Lung (tissue), 12 donors: ENCODE results near the gene HDAC10. TPM values are rescaled to one million over a fixed set of nuclear protein-coding genes. Genes with fewer than 3 reads are reported as not detected.

Experiments used
- ATAC-seq: fragments of 200-7000 bp; cut with Tn5 transposase; one replicate; pipeline ENCODE4 v1.9.1; 2020; ENCODE audit warnings: moderate number of reproducible peaks; ENCODE audit not compliant: insufficient read depth, low FRiP score
- DNase-seq, 3 donors: peaks; one replicate each; pipeline ENCODE4 v3.0.0-alpha.2; 2013 to 2017
- H3K27ac ChIP-seq, 2 donors: one replicate each; pipeline ENCODE4 v1.5.1; 2013; ENCODE audit warnings: mild to moderate bottlenecking in 2 of 2, moderate library complexity in 2 of 2, control low read depth in 1 of 2, inconsistent platforms in 1 of 2, low read depth in 1 of 2, low read length in 1 of 2
- H3K27me3 ChIP-seq, 3 donors: one replicate each; pipeline ENCODE4 v1.5.1; 2013; ENCODE audit warnings: low read length in 2 of 3; ENCODE audit not compliant: control insufficient read depth in 3 of 3, insufficient read depth in 3 of 3
- H3K36me3 ChIP-seq, 4 donors: one replicate each; pipeline ENCODE4 v1.5.1; 2013; ENCODE audit warnings: low read length in 4 of 4, mild to moderate bottlenecking in 1 of 4, moderate library complexity in 1 of 4; ENCODE audit not compliant: control insufficient read depth in 4 of 4, insufficient read depth in 4 of 4
- H3K4me1 ChIP-seq, 5 donors: one replicate each; pipeline ENCODE4 v1.5.1; 2013; ENCODE audit warnings: low read length in 5 of 5, mild to moderate bottlenecking in 2 of 5, moderate library complexity in 1 of 5; ENCODE audit not compliant: control insufficient read depth in 5 of 5, insufficient read depth in 5 of 5
- H3K4me3 ChIP-seq: one replicate; pipeline ENCODE4 v1.5.1; 2013; ENCODE audit warnings: mild to moderate bottlenecking, control low read depth, moderate library complexity
- H3K9ac ChIP-seq, 2 donors: one replicate each; pipeline ENCODE4 v1.5.1; 2013; ENCODE audit warnings: low read length in 2 of 2, control low read depth in 1 of 2; ENCODE audit not compliant: insufficient read depth in 1 of 2
- H3K9me3 ChIP-seq, 4 donors: one replicate each; pipeline ENCODE4 v1.5.1; 2013; ENCODE audit warnings: low read length in 3 of 4, mild to moderate bottlenecking in 1 of 4, moderate library complexity in 1 of 4; ENCODE audit not compliant: control insufficient read depth in 4 of 4, insufficient read depth in 3 of 4
- WGBS, 2 donors: extraction: QIAGEN DNeasy Blood & Tissue Kit; methylation state at CpG; one replicate each; pipeline ENCODE4 v1.1.7; 2013; 5-methylcytosine and 5-hydroxymethylcytosine counted together
- polyA plus RNA-seq, 2 donors: library from polyadenylated mRNA; stranded (reverse); fragments of 200-250 nt; gene quantifications; one replicate each; pipeline ENCODE4 v1.2.1, GENCODE V29; 2013
- total RNA-seq, 2 donors: library from RNA; depleted of rRNA in 1 of 2; stranded (reverse); fragments of >200 nt in 1 of 2; gene quantifications; one replicate each; pipeline ENCODE4 v1.2.1, GENCODE V29; 2014 to 2021
- TF ChIP-seq, protein P1 (sequence below): IDR thresholded peaks from 2 replicates; pipeline ENCODE4 v1.5.1; 2012; ENCODE audit warnings: mild to moderate bottlenecking; ENCODE audit errors: control extremely low read depth, extremely low read depth
- donor health status: control.
- donor health status: control.
- donor health status: Bipolar disorder and iron deficiency.
- donor health status: healthy.
- donor health status: DM: yes; HTN: yes; CAD: no.

The HDAC10 gene
- total and polyA plus RNA-seq, 4 donors, result 32.2 to 53.7 (median 36.3) TPM

DNA sequence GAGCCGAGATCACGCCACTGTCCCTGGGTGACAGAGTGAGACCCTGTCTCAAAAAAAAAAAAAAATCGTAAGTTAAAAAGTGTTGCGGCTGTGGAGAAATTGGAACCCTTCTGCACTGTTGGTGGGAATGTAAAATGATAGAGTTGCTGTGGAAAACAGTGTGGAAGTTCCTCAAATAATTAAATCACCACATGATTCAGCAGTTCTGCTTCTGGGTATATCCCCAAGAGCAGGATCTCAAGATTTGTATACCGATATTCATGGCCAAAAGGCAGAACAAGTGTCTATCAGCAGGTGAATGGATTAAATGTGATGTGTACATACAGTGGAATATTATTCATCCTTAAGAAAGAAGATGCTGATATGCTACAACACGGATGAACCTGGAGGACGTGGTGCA, 46.5 kb downstream of the HDAC10 start:
- no peak overlapping the region for H3K9ac ChIP-seq
- H3K36me3 ChIP-seq, result peaks cover 3 to 33% (median 17%) of the 10 kb centered on the region in 4 donors
- no peak for ATAC-seq
- 69 to 85% methylated on average over 7 of the region's 7 CpGs for WGBS, 2 donors
- no peak for DNase-seq
- TF ChIP-seq, protein P1, sequence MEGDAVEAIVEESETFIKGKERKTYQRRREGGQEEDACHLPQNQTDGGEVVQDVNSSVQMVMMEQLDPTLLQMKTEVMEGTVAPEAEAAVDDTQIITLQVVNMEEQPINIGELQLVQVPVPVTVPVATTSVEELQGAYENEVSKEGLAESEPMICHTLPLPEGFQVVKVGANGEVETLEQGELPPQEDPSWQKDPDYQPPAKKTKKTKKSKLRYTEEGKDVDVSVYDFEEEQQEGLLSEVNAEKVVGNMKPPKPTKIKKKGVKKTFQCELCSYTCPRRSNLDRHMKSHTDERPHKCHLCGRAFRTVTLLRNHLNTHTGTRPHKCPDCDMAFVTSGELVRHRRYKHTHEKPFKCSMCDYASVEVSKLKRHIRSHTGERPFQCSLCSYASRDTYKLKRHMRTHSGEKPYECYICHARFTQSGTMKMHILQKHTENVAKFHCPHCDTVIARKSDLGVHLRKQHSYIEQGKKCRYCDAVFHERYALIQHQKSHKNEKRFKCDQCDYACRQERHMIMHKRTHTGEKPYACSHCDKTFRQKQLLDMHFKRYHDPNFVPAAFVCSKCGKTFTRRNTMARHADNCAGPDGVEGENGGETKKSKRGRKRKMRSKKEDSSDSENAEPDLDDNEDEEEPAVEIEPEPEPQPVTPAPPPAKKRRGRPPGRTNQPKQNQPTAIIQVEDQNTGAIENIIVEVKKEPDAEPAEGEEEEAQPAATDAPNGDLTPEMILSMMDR, result no peak
- H3K9me3 ChIP-seq, result no peaks in the 10 kb centered on the region
- no peak overlapping the region for H3K27ac ChIP-seq
- H3K4me1 ChIP-seq, result peaks cover 0 to 16% (median 0%) of the 10 kb centered on the region in 5 donors
- no peaks in the 10 kb centered on the region for H3K27me3 ChIP-seq
- H3K4me3 ChIP-seq, result no peak overlapping the region

DNA sequence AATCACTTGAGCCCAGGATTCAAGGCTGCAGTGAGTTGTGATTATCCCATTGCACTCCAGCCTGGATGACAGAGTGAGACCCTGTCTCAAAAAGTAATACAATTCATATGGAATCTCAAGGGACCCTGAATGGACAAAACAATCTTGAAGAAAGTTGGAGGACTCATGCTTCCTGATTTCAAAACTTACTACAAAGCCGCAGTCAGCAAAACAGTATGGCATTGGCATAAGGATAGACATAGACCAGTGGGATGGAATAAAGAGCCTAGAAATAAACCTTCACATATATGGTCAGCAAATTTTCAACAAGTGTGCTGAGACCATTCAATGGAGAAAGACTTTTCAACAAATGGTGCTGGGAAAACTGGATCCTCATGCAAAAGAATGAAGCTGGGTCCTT, 47.8 kb downstream of the HDAC10 start:
- Histone ChIP-seq H3K4me1 (peaks cover 0 to 17% (median 0%) of the 10 kb centered on the region in 5 donors), H3K9ac (no peak overlapping the region), H3K4me3 (no peak overlapping the region), H3K27me3 (no peaks in the 10 kb centered on the region), H3K27ac (no peak overlapping the region), H3K36me3 (peaks cover 0 to 26% (median 17%) of the 10 kb centered on the region in 4 donors), H3K9me3 (no peaks in the 10 kb centered on the region)
- DNase-seq, result no peak
- ATAC-seq, result no peak
- WGBS, 2 donors, result 97% methylated on average over 1 of the region's 1 CpG
- TF ChIP-seq, protein P1, result no peak

DNA sequence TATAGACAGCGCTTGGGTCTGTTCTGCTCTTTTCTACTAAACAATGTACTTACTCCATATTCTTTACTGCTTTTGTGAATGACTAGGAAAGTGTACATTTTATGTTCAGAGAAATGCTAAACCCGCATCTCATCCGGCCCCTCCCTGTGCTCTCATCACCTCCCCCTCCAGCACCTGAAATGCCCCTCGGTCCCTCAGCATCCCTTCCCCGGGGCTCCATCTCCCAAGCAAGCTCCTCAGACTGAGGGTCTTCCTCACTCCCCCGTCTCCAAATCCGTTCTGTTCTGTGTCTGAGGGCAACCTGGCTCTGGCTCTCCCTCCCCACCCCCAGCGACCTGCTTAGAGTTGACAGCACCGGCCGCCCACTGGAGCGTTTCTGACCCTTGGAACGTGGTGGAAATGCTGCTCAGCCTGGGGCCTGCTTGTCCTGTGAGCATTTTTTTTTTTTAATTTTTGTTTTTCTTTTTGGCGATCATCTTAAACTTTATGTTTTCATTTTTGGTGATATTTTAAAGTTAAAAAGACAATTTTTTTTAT, 48.9 kb downstream of the HDAC10 start:
- DNase-seq, result no peak
- Histone ChIP-seq H3K36me3 (peaks cover 4 to 30% (median 15%) of the 10 kb centered on the region in 4 donors), H3K9me3 (no peaks in the 10 kb centered on the region), H3K4me3 (peak overlapping the region; percentile 91), H3K27ac (no peak overlapping the region), H3K27me3 (no peaks in the 10 kb centered on the region), H3K4me1 (peaks cover 0 to 17% (median 0%) of the 10 kb centered on the region in 5 donors), H3K9ac (peak overlapping the region in 1 of 2 donors; percentile 42)
- TF ChIP-seq, protein P1, result no peak
- ATAC-seq, result no peak
- 74 to 77% methylated on average over 13 of the region's 13 CpGs for WGBS, 2 donors
